Caco-2 (cell line): Measurements from ENCODE around the gene FMN1. TPM values are rescaled to one million over a fixed set of nuclear protein-coding genes. Genes with fewer than 3 reads are reported as not detected.

Experiments
- BruUV-seq: library from RNA; stranded (reverse); fragments of 400-500 nt; replicated peaks from 2 replicates; lab custom pipeline; 2021; lab: Mats Ljungman, UMichigan
- CTCF ChIA-PET: fragments of 300-600 bp; sonication (Branson Sonifier 250); formaldehyde crosslinking; loops from one replicate; lab custom pipeline; 2022; ENCODE audit warnings: antibody characterized with exemption; lab: Charles Lee
- POLR2A ChIA-PET: fragments of 300-600 bp; sonication (Branson Sonifier 250); formaldehyde crosslinking; loops from one replicate; lab custom pipeline; 2022; ENCODE audit warnings: antibody characterized with exemption; lab: Charles Lee
- DNase-seq, 2 experiments: peaks; one replicate each; pipeline versions ENCODE4 v3.0.0 to v3.0.0-alpha.2; 2020 to 2022
- H3K27me3 ChIP-seq: replicated peaks from 2 replicates; pipeline ENCODE4 v1.6.0; 2011; ENCODE audit warnings: low read length; ENCODE audit not compliant: control insufficient read depth, insufficient read depth
- H3K36me3 ChIP-seq: 2 replicates; pipeline ENCODE4 v1.5.1; 2011; ENCODE audit warnings: low read length; ENCODE audit not compliant: control insufficient read depth, insufficient read depth
- H3K4me1 ChIP-seq: fragments of 250-450 bp; sonication (Bioruptor Pico); 2 replicates; pipeline ENCODE4 v1.5.1; 2020; ENCODE audit warnings: mild to moderate bottlenecking
- H3K4me3 ChIP-seq: 2 replicates; pipeline ENCODE4 v1.5.1; 2011; ENCODE audit warnings: low read depth, mild to moderate bottlenecking, control low read depth, low read length
- H3K9me3 ChIP-seq: fragments of 250-450 bp; sonication (Bioruptor Pico); 2 replicates; pipeline ENCODE4 v1.5.1; 2020; ENCODE audit warnings: mild to moderate bottlenecking, moderate library complexity
- H3K27ac Mint-ChIP-seq: one replicate; pipeline ENCODE4 v1.8.0; 2022; ENCODE audit warnings: mixed read lengths; ENCODE audit not compliant: unreplicated experiment
- H3K27me3 Mint-ChIP-seq: one replicate; pipeline ENCODE4 v1.8.0; 2022; ENCODE audit warnings: mixed read lengths; ENCODE audit not compliant: insufficient read depth, unreplicated experiment
- H3K36me3 Mint-ChIP-seq: one replicate; pipeline ENCODE4 v1.8.0; 2022; ENCODE audit warnings: mild to moderate bottlenecking, mixed read lengths; ENCODE audit not compliant: insufficient read depth, unreplicated experiment
- H3K4me1 Mint-ChIP-seq: one replicate; pipeline ENCODE4 v1.8.0; 2022; ENCODE audit warnings: low read depth, mixed read lengths; ENCODE audit not compliant: unreplicated experiment
- H3K4me3 Mint-ChIP-seq: one replicate; pipeline ENCODE4 v1.8.0; 2022; ENCODE audit warnings: mild to moderate bottlenecking, moderate library complexity, mixed read lengths; ENCODE audit not compliant: unreplicated experiment
- H3K9me3 Mint-ChIP-seq: one replicate; pipeline ENCODE4 v1.8.0; 2022; ENCODE audit warnings: mixed read lengths; ENCODE audit not compliant: unreplicated experiment
- CTCF ChIP-seq, 2 experiments: fragments of 200-600 bp in 1 of 2; IDR thresholded peaks; 1 replicate in 1 of 2; 2 replicates in 1 of 2; pipeline versions ENCODE4 v1.5.1 to v1.8.0; 2011 to 2022; ENCODE audit warnings: antibody characterized with exemption in 1 of 2, control low read depth in 1 of 2, inconsistent platforms in 1 of 2, low read depth in 1 of 2, low read length in 1 of 2, mild to moderate bottlenecking in 1 of 2, moderate library complexity in 1 of 2; ENCODE audit not compliant: insufficient read depth in 1 of 2, severe bottlenecking in 1 of 2, unreplicated experiment in 1 of 2
- intact Hi-C: fragments of 100-400 bp; cut with micrococcal nuclease; formaldehyde crosslinking; loops from one replicate; pipeline ENCODE4 v1.10.0; 2022; ENCODE audit not compliant: unreplicated experiment
- total RNA-seq: library from RNA; stranded (reverse); gene quantifications from 2 replicates; pipeline ENCODE4 v1.2.3, GENCODE V29; 2022

FMN1 gene
- total RNA-seq, 1 experiment from 2014 or later = 1.6 TPM

- BruUV-seq = no TSS peak
- Mint-ChIP-seq H3K36me3 (no peaks in the 10 kb centered on the region), H3K9me3 (no peaks in the 10 kb centered on the region), H3K4me1 (peaks cover 12% of the 10 kb centered on the region), H3K27me3 (no peaks in the 10 kb centered on the region), H3K27ac (no peak overlapping the region), H3K4me3 (no peak overlapping the region)
- intact Hi-C loops = no loop called here
- CTCF ChIA-PET = no interaction called here
- H3K36me3 ChIP-seq = no peaks in the 10 kb centered on the region
- no peaks in the 10 kb centered on the region for H3K27me3 ChIP-seq
- H3K4me1 ChIP-seq = peaks cover 9% of the 10 kb centered on the region
- DNase-seq = no peak
- no peaks in the 10 kb centered on the region for H3K9me3 ChIP-seq
- TF ChIP-seq CTCF (IDR thresholded peaks at IDR 0.05; ENCODE audit: insufficient read depth in 1 of 2, low read depth in 1 of 2, low read length in 1 of 2, severe bottlenecking in 1 of 2, unreplicated experiment in 1 of 2) = no peak
- POLR2A ChIA-PET = no interaction called here
- no peak overlapping the region for H3K4me3 ChIP-seq
Measured at GRCh38 chr15:32866454-32867312, 327.8 kb downstream of the FMN1 start.

DNA sequence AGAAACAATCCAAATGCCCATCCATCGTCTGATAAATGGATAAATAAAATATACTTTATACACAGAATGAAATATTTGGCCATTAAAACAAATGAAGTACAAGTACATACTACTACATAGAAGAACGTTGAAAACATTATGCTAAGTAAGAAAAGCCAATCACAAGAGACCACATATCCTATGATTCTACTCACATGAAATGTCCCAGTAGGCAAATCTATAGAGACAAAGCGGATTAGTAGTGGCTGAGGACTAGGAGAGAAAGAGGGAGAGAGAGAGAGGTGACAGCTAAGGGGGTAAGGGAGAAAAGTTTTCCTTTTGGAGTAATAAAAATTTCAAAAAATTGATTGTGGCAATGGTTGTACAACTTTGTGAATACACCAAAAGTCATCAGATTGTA, 329.7 kb downstream of the FMN1 start:
- Mint-ChIP-seq H3K4me1 (peaks cover 12% of the 10 kb centered on the region), H3K27me3 (no peaks in the 10 kb centered on the region), H3K27ac (no peak overlapping the region), H3K9me3 (no peaks in the 10 kb centered on the region), H3K36me3 (no peaks in the 10 kb centered on the region), H3K4me3 (no peak overlapping the region)
- intact Hi-C loops = no loop called here
- H3K27me3 ChIP-seq = no peaks in the 10 kb centered on the region
- peaks cover 9% of the 10 kb centered on the region for H3K4me1 ChIP-seq
- H3K36me3 ChIP-seq = no peaks in the 10 kb centered on the region
- no peak overlapping the region for H3K4me3 ChIP-seq
- TF ChIP-seq CTCF (IDR thresholded peaks at IDR 0.05; ENCODE audit: insufficient read depth in 1 of 2, low read depth in 1 of 2, low read length in 1 of 2, severe bottlenecking in 1 of 2, unreplicated experiment in 1 of 2) = no peak
- no peak for DNase-seq
- ChIA-PET POLR2A (no interaction called here), CTCF (no interaction called here)
- no peaks in the 10 kb centered on the region for H3K9me3 ChIP-seq
- BruUV-seq = no TSS peak

GRCh38 chr15:32864051-32864450, 330.5 kb downstream of the FMN1 start:
- Histone ChIP-seq H3K4me1 (peaks cover 9% of the 10 kb centered on the region), H3K27me3 (no peaks in the 10 kb centered on the region), H3K9me3 (no peaks in the 10 kb centered on the region), H3K4me3 (no peak overlapping the region), H3K36me3 (no peaks in the 10 kb centered on the region)
- H3K36me3 Mint-ChIP-seq = no peaks in the 10 kb centered on the region
- H3K27me3 Mint-ChIP-seq = no peaks in the 10 kb centered on the region
- peaks cover 12% of the 10 kb centered on the region for H3K4me1 Mint-ChIP-seq
- H3K27ac Mint-ChIP-seq = no peak overlapping the region
- ChIA-PET CTCF (no interaction called here), POLR2A (no interaction called here)
- no peak for TF ChIP-seq CTCF (IDR thresholded peaks at IDR 0.05; ENCODE audit: insufficient read depth in 1 of 2, low read depth in 1 of 2, low read length in 1 of 2, severe bottlenecking in 1 of 2, unreplicated experiment in 1 of 2)
- no peaks in the 10 kb centered on the region for H3K9me3 Mint-ChIP-seq
- BruUV-seq = no TSS peak
- intact Hi-C loops = no loop called here
- no peak for DNase-seq
- no peak overlapping the region for H3K4me3 Mint-ChIP-seq
